GM21723 (cell line): Measurements from ENCODE around the gene TIGD3.

Experiments
- ATAC-seq: cut with Tn5 transposase; IDR thresholded peaks from one replicate; pipeline ENCODE4 v1.9.1; 2021; ENCODE audit warnings: mild to moderate bottlenecking, moderate library complexity; ENCODE audit not compliant: unreplicated experiment

Gene TIGD3

DNA sequence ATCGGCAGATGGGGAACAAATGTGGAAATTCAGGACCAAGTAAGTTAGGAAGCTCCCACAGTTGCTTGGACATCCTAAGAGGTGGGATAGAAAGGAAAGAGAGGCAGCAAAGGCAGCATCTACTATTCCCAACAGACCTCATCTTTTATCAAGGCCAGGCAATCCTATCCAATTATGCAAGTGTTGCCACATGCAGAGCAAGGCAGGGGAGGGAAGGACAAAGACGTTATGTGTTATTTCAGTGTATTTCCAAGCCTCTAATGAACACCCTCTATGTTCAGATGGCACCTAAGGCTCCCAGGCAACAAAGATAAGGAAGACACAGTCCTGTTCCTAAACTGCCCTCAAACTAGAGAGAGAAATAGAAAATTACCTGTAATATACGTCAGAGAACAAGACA, 9.2 kb downstream of the TIGD3 start:
- ATAC-seq: no peak

DNA sequence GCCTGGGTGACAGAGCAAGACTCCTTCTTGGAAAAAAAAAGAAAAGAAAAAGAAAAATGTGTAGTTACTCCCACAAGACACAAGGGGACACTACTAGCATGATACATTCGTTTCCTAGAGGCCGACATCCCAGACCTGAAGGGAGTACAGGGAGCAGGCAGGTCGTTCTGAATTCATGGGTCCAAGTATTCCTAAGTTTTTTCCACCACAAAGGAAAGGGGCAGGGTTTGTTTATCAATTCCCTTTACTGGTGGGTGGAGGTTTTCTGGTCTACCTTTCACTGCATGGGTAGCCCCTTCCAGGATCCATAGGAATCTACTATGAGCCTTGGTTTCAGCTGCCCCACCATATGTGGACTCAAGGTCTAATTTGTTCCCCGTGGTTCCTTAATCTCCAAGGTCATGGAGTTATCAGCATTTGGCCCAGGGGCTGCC, 11.8 kb downstream of the TIGD3 start:
- no peak for ATAC-seq

DNA sequence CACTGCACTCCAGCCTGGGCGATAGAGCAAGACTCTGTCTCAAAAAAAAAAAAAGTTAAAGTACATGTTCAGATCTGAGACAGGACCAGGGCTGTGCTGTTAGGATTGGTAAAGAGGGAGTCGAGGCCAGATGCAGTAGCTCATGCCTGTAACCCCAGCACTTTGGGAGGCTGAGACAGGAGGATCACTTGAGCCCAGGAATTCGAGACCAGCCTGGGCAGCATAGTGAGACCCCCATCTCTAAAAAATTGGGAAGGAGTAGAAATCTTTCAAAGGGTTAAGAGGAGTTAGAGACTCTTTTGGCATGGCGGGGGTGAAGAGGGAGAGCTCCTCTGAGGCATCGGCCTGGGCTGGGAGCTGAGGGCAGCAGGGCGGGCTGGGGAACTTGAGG, 16.1 kb downstream of the TIGD3 start:
- no peak for ATAC-seq

GRCh38 chr11:65373839-65374580, 19.5 kb downstream of the TIGD3 start:
- no peak for ATAC-seq

- ATAC-seq: no peak
Measured at GRCh38 chr11:65375012-65375411, 20.5 kb downstream of the TIGD3 start.

- ATAC-seq: no peak
Measured at GRCh38 chr11:65376138-65376713, 21.7 kb downstream of the TIGD3 start.

GRCh38 chr11:65377036-65377435, 22.5 kb downstream of the TIGD3 start:
- no peak for ATAC-seq

DNA sequence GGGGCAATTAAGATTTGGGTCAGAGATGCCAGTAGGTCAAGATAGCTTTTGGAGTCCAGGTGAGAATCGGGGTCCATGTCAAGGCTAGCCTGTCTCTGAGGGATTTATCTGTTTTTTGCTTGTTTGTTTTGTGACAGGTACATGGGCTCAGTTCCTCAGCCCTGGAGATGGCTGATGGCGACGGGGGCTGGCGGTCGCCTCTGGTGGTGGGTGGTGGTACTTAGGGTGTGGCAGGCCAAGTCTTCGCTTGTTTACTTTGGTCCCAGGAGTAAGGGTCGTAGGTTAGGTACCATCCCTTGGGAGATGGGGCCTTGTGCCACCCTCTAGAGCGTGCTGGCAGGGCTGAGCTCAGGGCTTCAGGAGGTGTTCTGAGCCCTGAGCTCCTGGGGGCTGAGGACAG, 23.2 kb downstream of the TIGD3 start:
- no peak for ATAC-seq

DNA sequence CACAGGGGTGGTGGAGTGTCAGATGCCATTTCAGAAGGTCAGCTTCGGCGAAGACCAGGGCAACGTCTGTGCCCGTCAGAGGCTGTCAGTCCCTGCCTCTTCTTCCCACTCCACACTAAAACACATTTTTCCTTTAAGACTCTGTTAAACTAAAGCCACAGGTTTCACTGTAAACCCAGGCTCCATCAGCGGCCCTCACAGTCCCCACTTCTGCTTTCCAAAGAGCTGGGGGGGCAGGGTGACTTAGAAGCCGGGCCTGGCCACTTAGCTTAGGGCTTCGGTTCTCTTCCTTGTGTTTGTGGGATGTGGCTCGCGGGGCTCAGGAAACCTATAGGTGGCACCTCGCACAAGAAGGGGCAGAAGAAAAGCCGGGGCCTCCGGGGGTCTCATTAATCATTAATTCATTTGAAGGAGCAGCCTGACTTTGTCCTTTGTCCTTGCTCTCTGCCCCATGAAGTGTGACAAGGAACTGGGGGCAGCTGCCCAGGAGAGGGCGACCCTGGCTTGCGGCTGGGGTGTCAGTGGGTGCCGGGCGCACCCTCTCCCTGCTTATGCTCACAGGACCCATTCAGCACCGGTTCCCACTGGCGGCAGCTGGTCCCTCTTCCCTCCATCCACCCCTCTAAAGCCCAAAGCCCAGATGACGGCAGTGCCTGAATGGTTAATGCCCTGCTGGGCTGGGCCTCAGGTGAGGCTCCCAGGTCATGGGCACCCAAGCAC, 23.8 kb downstream of the TIGD3 start:
- ATAC-seq: no peak

DNA sequence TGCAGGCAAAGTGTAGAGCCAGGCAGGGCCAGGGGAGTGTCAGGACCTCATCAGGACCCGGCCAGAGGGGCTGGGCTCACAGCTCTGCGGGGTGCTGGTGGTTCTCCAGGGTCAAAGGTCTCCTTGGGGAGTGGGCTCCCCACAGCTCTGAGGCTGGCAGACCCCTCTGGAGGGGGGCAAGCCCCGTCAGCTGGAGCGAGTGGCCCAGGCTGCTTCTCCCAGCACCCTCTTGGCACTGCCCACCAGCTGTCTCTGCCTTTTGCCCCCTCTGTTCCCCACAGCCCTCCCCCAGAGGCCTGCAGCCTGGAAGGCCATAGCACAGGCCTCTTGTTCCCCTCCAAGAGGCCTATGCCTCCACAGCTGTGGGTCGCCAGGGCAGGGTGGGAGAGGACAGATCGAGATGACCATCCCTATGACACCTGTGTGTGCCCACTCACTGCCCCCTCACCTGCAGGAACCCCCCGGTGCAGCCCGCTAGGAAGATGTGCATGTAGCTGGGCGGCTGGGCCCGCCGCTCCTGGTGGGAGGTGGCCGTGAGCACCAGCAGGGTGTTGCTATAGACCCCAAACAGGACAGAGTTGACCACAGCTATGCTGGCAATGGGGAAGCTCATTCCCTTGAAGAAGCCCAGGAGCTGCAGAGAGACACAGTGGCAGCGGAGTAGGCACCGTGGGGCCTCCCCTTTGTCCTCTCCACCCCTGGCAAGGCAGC, 24.5 kb downstream of the TIGD3 start:
- ATAC-seq: no peak

DNA sequence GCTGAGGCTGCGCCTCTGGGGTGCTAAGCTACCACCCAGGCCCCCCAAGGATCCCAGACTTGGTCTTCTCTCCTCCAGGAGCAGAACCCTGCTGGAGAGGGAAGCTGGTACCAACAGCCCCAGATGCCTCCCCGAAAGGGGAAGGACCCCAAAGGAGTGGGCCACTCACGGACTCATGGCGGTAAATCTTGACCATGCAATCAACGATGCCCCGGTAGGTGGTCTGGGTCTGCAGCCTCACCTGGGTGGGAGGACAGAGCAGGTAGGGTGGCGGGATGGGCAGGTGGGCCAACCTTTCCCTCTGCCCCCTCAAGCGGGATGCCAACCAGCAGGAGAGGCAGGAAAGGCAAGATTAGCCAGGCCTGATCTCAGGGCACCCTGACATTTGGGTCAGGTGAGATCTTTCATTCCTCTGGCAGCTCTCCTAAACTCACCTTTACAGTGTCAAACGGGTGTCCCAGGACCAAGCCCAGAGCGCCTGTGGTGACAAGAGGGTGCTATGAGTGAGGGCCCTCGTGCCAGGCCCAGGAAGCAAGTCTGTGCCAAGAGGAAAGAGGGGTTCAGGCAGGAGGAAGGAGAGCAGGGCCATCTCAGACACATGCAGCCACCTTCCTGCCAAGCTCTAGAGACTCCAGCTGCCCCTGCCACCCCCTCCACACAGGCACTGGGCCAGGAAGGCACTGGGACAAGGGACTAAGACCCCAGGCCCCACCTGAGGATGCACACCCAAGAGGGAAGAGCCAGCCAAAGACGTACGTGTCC, 25.3 kb downstream of the TIGD3 start:
- no peak for ATAC-seq

- no peak for ATAC-seq
Measured at GRCh38 chr11:65380460-65381119, 26.0 kb downstream of the TIGD3 start.

DNA sequence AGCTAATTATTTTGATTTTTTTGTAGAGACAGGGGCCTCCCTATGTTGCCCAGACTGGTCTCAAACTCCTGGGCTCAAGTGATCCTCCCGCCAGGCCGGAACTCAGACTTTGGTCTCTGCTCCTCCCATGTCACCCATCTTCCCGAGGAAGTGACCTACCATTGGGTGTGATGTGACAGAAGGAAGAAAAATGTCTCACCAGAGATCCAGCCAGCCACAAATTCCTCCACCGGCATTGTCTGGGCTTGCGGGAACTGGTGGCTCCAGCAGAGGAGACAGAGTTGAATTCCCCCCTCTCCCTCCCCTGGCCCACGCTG, 27.1 kb downstream of the TIGD3 start:
- ATAC-seq: peak; percentile 10

- peak; percentile 59 for ATAC-seq
Measured at GRCh38 chr11:65382033-65382803, 27.7 kb downstream of the TIGD3 start, which contains the start of gene SLC25A45. TSS of gene SLC25A45 (minus strand) at chr11:65382646. CDS start at chr11:65381951, 695 bp downstream.

DNA sequence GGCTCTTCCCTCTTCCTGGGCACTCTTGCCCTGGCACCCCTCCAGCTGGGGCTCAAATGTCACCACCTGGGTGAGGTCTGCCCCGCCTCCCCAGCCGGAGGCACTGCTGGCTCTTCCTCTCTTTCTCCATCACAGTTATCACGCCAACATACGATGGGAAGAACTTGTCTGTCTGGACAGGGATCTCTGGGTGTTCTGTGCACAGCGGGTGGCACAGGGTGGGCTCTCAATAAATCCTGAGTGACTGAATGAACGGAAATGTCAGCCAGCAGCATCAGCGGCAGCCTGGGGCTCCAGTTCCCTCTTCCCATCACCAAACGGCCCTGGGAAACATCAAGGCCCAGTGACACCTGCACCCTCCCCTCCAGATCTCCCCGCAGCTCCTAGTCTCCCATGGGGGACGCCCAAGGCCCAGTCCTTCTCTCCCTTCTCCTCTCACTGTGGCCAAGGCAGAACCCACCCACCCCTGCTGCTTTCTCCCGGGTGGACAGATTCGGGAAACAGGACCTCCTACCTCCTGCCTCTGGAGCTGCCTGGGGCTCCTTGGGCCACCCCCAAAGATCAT, 28.3 kb downstream of the TIGD3 start:
- no peak for ATAC-seq

DNA sequence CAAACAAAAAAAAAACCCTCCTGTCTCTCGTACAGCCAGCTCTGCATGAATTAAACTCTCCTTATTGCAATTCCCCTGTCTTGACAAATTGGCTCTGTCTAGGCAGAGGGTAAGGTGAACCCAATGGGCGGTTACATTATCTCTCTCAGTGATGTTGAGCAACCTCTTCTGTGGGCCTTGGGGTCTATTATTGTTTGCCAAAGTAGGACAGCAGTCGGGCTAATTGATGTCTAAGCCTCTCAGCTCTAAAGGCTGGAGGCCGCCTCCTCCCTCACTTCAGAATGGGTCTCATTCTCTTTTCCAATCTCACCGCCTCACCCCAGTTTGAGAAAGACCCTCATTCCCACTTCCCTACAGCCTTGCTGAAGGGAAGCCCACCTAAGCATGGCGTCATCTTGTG, 29.2 kb downstream of the TIGD3 start:
- no peak for ATAC-seq

DNA sequence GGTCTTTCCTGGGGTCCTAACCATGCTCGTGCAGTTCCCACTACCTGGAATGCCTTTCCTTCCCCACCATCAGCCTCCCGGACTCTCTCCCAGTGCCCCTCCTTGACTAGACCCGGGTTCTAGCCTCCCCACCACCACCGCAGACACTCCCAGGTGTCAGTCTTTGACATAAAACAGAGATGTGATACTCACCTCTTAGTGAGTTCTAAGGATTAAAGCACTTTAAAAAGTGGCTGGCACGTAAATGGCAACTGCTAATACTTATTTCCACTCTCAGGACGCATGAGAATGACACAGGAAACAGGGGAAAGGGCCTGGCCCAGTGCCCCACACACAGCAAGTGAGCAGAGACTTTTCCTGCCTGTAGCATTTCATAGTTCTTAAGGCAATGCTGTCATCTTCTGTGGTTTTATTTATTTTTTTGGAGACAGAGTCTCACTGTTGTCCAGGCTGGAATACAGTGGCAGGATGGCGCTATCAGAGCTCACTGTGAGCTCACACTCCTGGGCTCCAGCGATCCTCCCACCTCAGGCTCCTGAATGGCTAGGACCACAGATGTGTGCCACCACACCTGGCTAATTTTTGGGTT, 29.8 kb downstream of the TIGD3 start:
- ATAC-seq: no peak

GRCh38 chr11:65386307-65387140, 32.0 kb downstream of the TIGD3 start, which contains the start of gene FRMD8:
TSS of gene FRMD8 (plus strand) at chr11:65386637. CDS start at chr11:65387037, 400 bp downstream.
- peak; percentile 47 for ATAC-seq
